ENCODE data around the gene PCP2. TPM values are rescaled to one million over a fixed set of nuclear protein-coding genes. Genes with fewer than 3 reads are reported as not detected.

The PCP2 gene
- total RNA-seq, 1 donor from 2014 or later, result 2.7 TPM

DNA sequence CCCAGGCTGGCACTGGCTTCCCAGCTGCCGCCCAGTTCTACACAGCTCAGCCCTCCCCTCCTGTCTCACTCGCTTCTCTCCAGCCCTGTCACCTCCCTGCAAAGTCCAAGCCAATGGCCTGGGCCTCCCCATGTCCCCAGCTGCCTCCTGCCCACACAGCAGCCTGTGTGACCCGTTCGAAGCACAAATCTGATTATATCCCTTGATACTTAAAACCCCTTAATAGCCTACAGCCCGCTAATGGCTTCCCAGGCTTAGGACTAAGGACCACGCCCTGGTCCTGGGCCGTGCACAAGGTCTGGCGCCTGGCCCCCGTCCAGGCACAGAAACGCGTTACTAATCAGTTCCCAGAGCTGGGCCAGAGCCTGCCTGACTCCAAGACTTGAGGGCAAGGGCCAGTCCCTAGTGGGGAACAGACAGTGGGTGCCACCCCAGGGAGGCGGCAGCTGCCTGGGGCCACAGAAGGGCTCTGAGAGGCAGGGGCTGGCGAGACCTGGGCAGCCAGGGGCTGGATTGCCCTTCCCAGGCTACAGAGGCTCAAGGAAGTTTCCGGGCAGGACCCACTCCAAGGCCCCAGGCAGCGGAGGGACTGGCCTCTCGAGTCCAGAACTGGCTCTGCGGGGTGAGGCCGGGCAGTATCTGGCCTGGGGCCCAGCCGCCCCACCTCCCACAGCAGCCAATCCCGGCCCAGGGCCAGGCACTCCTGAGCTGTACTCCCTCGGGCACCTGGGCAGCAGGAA is 14.6 kb downstream of the PCP2 start:
- no peak for DNase-seq
- Histone ChIP-seq H3K36me3 (peaks cover 50% of the 10 kb centered on the region), H3K4me3 (no peak overlapping the region), H3K4me1 (peaks cover 17% of the 10 kb centered on the region), H3K9me3 (replicated peaks) (no peaks in the 10 kb centered on the region), H3K27me3 (ENCODE audit: low read depth) (no peaks in the 10 kb centered on the region), H3K27ac (replicated peaks) (peak overlapping the region; percentile 57)
- TF ChIP-seq, protein P1, sequence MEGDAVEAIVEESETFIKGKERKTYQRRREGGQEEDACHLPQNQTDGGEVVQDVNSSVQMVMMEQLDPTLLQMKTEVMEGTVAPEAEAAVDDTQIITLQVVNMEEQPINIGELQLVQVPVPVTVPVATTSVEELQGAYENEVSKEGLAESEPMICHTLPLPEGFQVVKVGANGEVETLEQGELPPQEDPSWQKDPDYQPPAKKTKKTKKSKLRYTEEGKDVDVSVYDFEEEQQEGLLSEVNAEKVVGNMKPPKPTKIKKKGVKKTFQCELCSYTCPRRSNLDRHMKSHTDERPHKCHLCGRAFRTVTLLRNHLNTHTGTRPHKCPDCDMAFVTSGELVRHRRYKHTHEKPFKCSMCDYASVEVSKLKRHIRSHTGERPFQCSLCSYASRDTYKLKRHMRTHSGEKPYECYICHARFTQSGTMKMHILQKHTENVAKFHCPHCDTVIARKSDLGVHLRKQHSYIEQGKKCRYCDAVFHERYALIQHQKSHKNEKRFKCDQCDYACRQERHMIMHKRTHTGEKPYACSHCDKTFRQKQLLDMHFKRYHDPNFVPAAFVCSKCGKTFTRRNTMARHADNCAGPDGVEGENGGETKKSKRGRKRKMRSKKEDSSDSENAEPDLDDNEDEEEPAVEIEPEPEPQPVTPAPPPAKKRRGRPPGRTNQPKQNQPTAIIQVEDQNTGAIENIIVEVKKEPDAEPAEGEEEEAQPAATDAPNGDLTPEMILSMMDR (IDR thresholded peaks at IDR 0.05; ENCODE audit: borderline replicate concordance), result no peak
- intact Hi-C loops (cut with micrococcal nuclease), result no loop called here

DNA sequence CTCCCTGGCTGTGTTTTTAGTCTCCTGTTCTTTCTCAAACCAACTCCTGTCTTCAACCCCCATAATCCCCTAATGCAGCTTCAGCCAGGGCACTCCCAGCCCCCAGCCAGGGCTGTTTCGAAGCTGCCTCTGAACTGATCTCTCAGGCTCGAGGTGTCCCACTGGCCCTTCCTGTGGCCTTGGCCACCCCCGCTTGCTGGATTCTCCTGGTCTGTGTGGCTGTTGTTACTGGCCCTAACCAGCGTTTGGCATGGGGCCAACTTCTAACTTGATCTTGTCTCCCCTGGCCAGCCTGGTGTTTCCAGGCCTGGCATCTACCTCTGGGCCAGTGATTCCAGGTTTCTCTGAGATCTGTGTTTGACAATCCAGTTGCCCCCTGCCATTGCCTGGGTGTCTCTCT is 15.2 kb downstream of the PCP2 start:
- Histone ChIP-seq H3K36me3 (peaks cover 45% of the 10 kb centered on the region), H3K9me3 (replicated peaks) (no peaks in the 10 kb centered on the region), H3K4me3 (no peak overlapping the region), H3K27me3 (ENCODE audit: low read depth) (no peaks in the 10 kb centered on the region), H3K27ac (replicated peaks) (peak overlapping the region; percentile 57), H3K4me1 (peaks cover 17% of the 10 kb centered on the region)
- intact Hi-C loops (cut with micrococcal nuclease), result no loop called here
- no peak for DNase-seq
- TF ChIP-seq, protein P1 (IDR thresholded peaks at IDR 0.05; ENCODE audit: borderline replicate concordance), result no peak

DNA sequence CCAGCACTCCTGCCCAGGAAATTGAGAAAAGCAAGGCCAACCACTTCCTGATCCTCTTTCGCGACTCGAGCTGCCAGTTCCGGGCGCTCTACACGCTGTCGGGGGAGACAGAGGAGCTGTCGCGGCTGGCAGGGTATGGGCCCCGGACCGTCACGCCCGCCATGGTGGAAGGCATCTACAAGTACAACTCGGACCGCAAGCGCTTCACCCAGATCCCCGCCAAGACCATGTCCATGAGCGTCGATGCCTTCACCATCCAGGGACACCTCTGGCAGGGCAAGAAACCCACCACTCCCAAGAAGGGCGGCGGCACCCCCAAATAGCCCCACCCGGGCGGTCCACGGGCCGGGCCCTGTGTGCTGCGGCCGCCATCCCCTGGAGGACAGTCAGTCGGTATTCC is 15.8 kb downstream of the PCP2 start:
- intact Hi-C loops (cut with micrococcal nuclease), result no loop called here
- no peak for DNase-seq
- H3K9me3 ChIP-seq (replicated peaks), result no peaks in the 10 kb centered on the region
- peaks cover 38% of the 10 kb centered on the region for H3K36me3 ChIP-seq
- no peak overlapping the region for H3K27ac ChIP-seq (replicated peaks)
- H3K4me1 ChIP-seq, result peaks cover 17% of the 10 kb centered on the region
- TF ChIP-seq, protein P1 (IDR thresholded peaks at IDR 0.05; ENCODE audit: borderline replicate concordance), result no peak
- H3K27me3 ChIP-seq (ENCODE audit: low read depth), result no peaks in the 10 kb centered on the region
- no peak overlapping the region for H3K4me3 ChIP-seq

DNA sequence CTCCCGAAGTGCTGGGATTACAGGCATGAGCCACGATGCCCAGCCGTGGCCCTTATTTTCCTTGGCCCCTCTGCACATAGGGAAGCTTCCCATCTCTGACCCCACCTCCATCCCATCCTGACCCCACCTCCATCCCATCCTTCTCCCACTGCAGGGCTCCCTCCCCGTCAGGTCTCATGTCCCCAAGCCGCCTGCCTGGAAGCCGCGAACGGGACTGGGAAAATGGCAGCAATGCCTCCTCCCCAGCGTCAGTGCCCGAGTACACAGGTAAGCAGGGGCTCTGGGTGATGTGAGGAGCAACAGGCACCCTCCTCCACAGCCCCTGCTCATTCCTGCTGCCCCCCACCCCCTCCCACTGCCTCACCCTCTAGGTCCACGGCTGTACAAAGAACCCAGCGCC is 16.3 kb downstream of the PCP2 start:
- intact Hi-C loops (cut with micrococcal nuclease), result no loop called here
- TF ChIP-seq, protein P1 (IDR thresholded peaks at IDR 0.05; ENCODE audit: borderline replicate concordance), result no peak
- peaks cover 33% of the 10 kb centered on the region for H3K36me3 ChIP-seq
- H3K27ac ChIP-seq (replicated peaks), result no peak overlapping the region
- no peaks in the 10 kb centered on the region for H3K27me3 ChIP-seq (ENCODE audit: low read depth)
- H3K4me3 ChIP-seq, result no peak overlapping the region
- no peak for DNase-seq
- no peaks in the 10 kb centered on the region for H3K9me3 ChIP-seq (replicated peaks)
- peaks cover 17% of the 10 kb centered on the region for H3K4me1 ChIP-seq

DNA sequence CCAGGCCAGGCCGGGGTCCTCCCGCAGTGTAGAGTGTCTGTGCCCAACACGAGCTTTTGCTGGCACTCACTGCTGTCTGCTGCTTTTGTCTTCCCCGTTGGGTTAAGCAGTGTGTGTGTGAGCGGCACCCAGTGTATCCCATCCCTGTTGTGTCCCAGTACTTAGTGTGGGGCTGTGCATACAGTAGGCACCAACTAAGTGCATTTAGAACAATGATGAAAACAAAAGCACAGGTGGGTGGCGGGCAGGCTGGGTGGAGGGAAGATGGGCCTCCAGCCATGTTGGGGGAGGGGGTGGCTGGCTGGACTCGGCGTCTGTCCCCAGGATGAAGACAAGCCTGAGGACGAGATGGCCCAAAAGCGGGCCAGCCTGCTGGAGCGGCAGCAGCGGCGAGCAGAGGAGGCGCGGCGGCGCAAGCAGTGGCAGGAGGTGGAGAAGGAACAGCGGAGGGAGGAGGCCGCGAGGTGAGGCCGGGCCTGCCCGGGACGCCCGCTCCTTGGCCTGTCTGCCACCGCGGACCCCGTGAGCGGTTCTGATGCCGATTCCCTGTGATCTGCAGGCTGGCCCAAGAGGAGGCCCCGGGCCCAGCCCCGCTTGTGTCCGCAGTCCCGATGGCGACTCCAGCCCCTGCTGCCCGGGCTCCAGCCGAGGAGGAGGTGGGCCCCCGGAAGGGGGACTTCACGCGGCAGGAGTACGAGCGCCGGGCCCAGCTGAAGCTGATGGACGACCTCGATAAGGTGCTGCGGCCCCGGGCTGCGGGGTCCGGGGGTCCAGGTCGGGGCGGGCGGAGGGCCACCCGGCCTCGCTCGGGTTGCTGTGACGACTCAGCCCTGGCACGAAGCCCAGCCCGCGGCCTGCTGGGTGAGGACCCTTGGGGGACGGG is 18.4 kb downstream of the PCP2 start:
- no peak for DNase-seq
- TF ChIP-seq, protein P1 (IDR thresholded peaks at IDR 0.05; ENCODE audit: borderline replicate concordance), result no peak
- H3K36me3 ChIP-seq, result peaks cover 12% of the 10 kb centered on the region
- no peak overlapping the region for H3K27ac ChIP-seq (replicated peaks)
- no peak overlapping the region for H3K4me3 ChIP-seq
- H3K4me1 ChIP-seq, result peaks cover 17% of the 10 kb centered on the region
- intact Hi-C loops (cut with micrococcal nuclease), result no loop called here
- no peaks in the 10 kb centered on the region for H3K9me3 ChIP-seq (replicated peaks)
- H3K27me3 ChIP-seq (ENCODE audit: low read depth), result no peaks in the 10 kb centered on the region
